ENCODE results near the gene CAMTA2. TPM values are rescaled to one million over a fixed set of nuclear protein-coding genes. Genes with fewer than 3 reads are reported as not detected.
A peak's percentile ranks its signal among the peaks of the same experiment; 100 is the strongest.

The CAMTA2 gene
- total RNA-seq, 2 donors from 2014 or later = 17.1 to 48.8 TPM

- ATAC-seq = peak; percentile 35
- DNase-seq = no peak
- Histone ChIP-seq H3K4me3 (no peak overlapping the region), H3K27me3 (no peaks in the 10 kb centered on the region), H3K27ac (no peak overlapping the region), H3K36me3 (replicated peaks in 1 of 2; ENCODE audit: insufficient read depth in 1 of 2, low read depth in 2 of 2) (peaks cover 16 to 35% of the 10 kb centered on the region in 2 donors), H3K4me1 (no peaks in the 10 kb centered on the region), H3K9me3 (no peaks in the 10 kb centered on the region)
- TF ChIP-seq POLR2A (IDR thresholded peaks at IDR 0.05) (no peak), CTCF (IDR thresholded peaks at IDR 0.05) (peak in 1 of 7 experiments; percentile 4)
- WGBS, 2 donors = 56 to 67% methylated on average over 1 of the region's 1 CpG
- intact Hi-C loops (cut with DNase I) = no loop called here
Observed at GRCh38 chr17:5019475-5019956, 32.0 kb upstream of the CAMTA2 start.

GRCh38 chr17:5014357-5014756 is 26.9 kb upstream of the CAMTA2 start:
- H3K27ac ChIP-seq = no peak overlapping the region
- H3K36me3 ChIP-seq (replicated peaks in 1 of 2; ENCODE audit: insufficient read depth in 1 of 2, low read depth in 2 of 2) = peaks cover 5 to 17% of the 10 kb centered on the region in 2 donors
- TF ChIP-seq CTCF (IDR thresholded peaks at IDR 0.05) (no peak), POLR2A (IDR thresholded peaks at IDR 0.05) (no peak)
- H3K9me3 ChIP-seq = no peaks in the 10 kb centered on the region
- ATAC-seq = no peak
- no peak overlapping the region for H3K4me3 ChIP-seq
- intact Hi-C loops (cut with DNase I) = no loop called here
- no peaks in the 10 kb centered on the region for H3K27me3 ChIP-seq
- no peak for DNase-seq
- no peaks in the 10 kb centered on the region for H3K4me1 ChIP-seq
- WGBS, 2 donors = 60 to 77% methylated on average over 2 to 4 of the region's 4 CpGs

GRCh38 chr17:5011928-5012327 is 24.5 kb upstream of the CAMTA2 start:
- DNase-seq (no peak), ATAC-seq (no peak)
- Histone ChIP-seq H3K36me3 (replicated peaks in 1 of 2; ENCODE audit: insufficient read depth in 1 of 2, low read depth in 2 of 2) (peaks cover 5 to 32% of the 10 kb centered on the region in 2 donors), H3K27ac (no peak overlapping the region), H3K9me3 (no peaks in the 10 kb centered on the region), H3K27me3 (no peaks in the 10 kb centered on the region), H3K4me1 (no peaks in the 10 kb centered on the region), H3K4me3 (no peak overlapping the region)
- TF ChIP-seq CTCF (IDR thresholded peaks at IDR 0.05) = no peak
- 78 to 79% methylated on average over 5 to 6 of the region's 6 CpGs for WGBS, 2 donors
- intact Hi-C loops (cut with DNase I) = no loop called here

- no peaks in the 10 kb centered on the region for H3K9me3 ChIP-seq
- H3K27me3 ChIP-seq = no peaks in the 10 kb centered on the region
- ATAC-seq = no peak
- no peak overlapping the region for H3K4me3 ChIP-seq
- no peak for DNase-seq
- 92 to 94% methylated on average over 15 to 18 of the region's 18 CpGs for WGBS, 2 donors
- H3K27ac ChIP-seq = no peak overlapping the region
- intact Hi-C loops (cut with DNase I) = no loop called here
- H3K36me3 ChIP-seq (replicated peaks in 1 of 2; ENCODE audit: insufficient read depth in 1 of 2, low read depth in 2 of 2) = peaks cover 13 to 46% of the 10 kb centered on the region in 2 donors
- no peak for TF ChIP-seq CTCF (IDR thresholded peaks at IDR 0.05)
- no peak for TF ChIP-seq POLR2A (IDR thresholded peaks at IDR 0.05)
- H3K4me1 ChIP-seq = peaks cover 20% of the 10 kb centered on the region
Observed at GRCh38 chr17:5003214-5003867, 15.9 kb upstream of the CAMTA2 start.

All from body of pancreas (tissue), 4 donors.